HepG2 (cell line): ENCODE measurements around the gene R3HDM4. TPM values are rescaled to one million over a fixed set of nuclear protein-coding genes. Genes with fewer than 3 reads are reported as not detected.

Experiments used
- AGO2 ChIP-seq: fragments of 200-400 bp; formaldehyde crosslinking; optimal IDR thresholded peaks from 2 replicates; pipeline ENCODE3; 2017; ENCODE audit warnings: mild to moderate bottlenecking, low read depth, low read length, moderate library complexity
- JUN ChIP-seq: sonication (generic); formaldehyde crosslinking; IDR thresholded peaks from 2 replicates; pipeline ENCODE4 v1.4.0; 2020; ENCODE audit warnings: mild to moderate bottlenecking, missing genetic modification reagents
- SALL2 ChIP-seq: sonication (generic); formaldehyde crosslinking; IDR thresholded peaks from 2 replicates; pipeline ENCODE4 v1.8.1; 2023; ENCODE audit warnings: mild to moderate bottlenecking, missing genetic modification reagents, inconsistent platforms
- TRAFD1 ChIP-seq: sonication (generic); formaldehyde crosslinking; IDR thresholded peaks from 2 replicates; pipeline ENCODE4 v1.5.1; 2020; ENCODE audit warnings: missing genetic modification reagents, mild to moderate bottlenecking, borderline replicate concordance
- USF2 ChIP-seq, 2 experiments: sonication (generic) in 1 of 2; formaldehyde crosslinking in 1 of 2; IDR thresholded peaks; 2 replicates each; pipeline versions ENCODE4 v1.5.1 to v1.6.1; 2011 to 2020; ENCODE audit warnings: borderline replicate concordance in 1 of 2, low read depth in 1 of 2, low read length in 1 of 2, mild to moderate bottlenecking in 1 of 2, missing genetic modification reagents in 1 of 2, moderate library complexity in 1 of 2
- ZFP37 ChIP-seq: sonication (generic); formaldehyde crosslinking; IDR thresholded peaks from 2 replicates; pipeline ENCODE4 v1.4.0; 2020; ENCODE audit warnings: missing genetic modification reagents, borderline replicate concordance
- ZNF430 ChIP-seq: sonication (generic); formaldehyde crosslinking; IDR thresholded peaks from 2 replicates; pipeline ENCODE4 v1.9.0; 2021; ENCODE audit warnings: mild to moderate bottlenecking, missing genetic modification reagents
- ZNF788 ChIP-seq: sonication (generic); formaldehyde crosslinking; IDR thresholded peaks from 2 replicates; pipeline ENCODE4 v1.5.0; 2020; ENCODE audit warnings: mild to moderate bottlenecking, missing genetic modification reagents, borderline replicate concordance
- ZXDC ChIP-seq: sonication (generic); formaldehyde crosslinking; IDR thresholded peaks from 2 replicates; pipeline ENCODE4 v1.5.0; 2020; ENCODE audit warnings: mild to moderate bottlenecking, missing genetic modification reagents
- polyA plus RNA-seq, 8 experiments: library from polyadenylated mRNA; depleted of rRNA in 3 of 8; stranded (reverse) in 7 of 8; unstranded in 1 of 8; fragments of >200 nt; fragmentation: Illumina TruSeq in 4 of 8; extraction: Trizol in 4 of 8; gene quantifications; 2 replicates each; pipeline versions ENCODE4 v1.2.1 to v1.2.3, GENCODE V29; 2011 to 2016; ENCODE audit warnings: low read depth in 4 of 8, missing spikeins in 1 of 8, mixed read lengths in 1 of 8; ENCODE audit not compliant: insufficient read depth in 1 of 8
- total RNA-seq, 5 experiments: library from RNA; depleted of rRNA; stranded (reverse); fragments of >200 nt; fragmentation: Illumina TruSeq; extraction: Trizol; gene quantifications; 2 replicates each; pipeline ENCODE4 v1.2.3, GENCODE V29; 2016; ENCODE audit warnings: low read depth in 1 of 5
- TF ChIP-seq, protein P1 (sequence below): sonication (generic); formaldehyde crosslinking; IDR thresholded peaks from 2 replicates; pipeline ENCODE4 v1.5.0; 2020; ENCODE audit warnings: mild to moderate bottlenecking, missing genetic modification reagents, moderate library complexity
- TF ChIP-seq, protein P2 (sequence below): sonication (generic); formaldehyde crosslinking; IDR thresholded peaks from 2 replicates; pipeline ENCODE4 v1.5.0; 2020; ENCODE audit warnings: missing genetic modification reagents
- TF ChIP-seq, protein P3 (sequence below): IDR thresholded peaks from 2 replicates; pipeline ENCODE4 v1.6.1; 2016; ENCODE audit warnings: control low read depth
- TF ChIP-seq, protein P4 (sequence below): sonication (generic); formaldehyde crosslinking; conservative IDR thresholded peaks from 2 replicates; pipeline ENCODE4 v1.8.1; 2023; ENCODE audit warnings: missing genetic modification reagents

Gene R3HDM4
- total and polyA plus RNA-seq, 2 of the 13 experiments (the other 11 are each of a cell fraction or from before 2014, with no cell fraction given): 26.2 to 26.9 TPM

GRCh38 chr19:934197-934840, 21.3 kb upstream of the R3HDM4 start (continued):
- TF ChIP-seq USF2 (IDR thresholded peaks at IDR 0.05; ENCODE audit: low read depth, low read length) (no peak), USF2 (CRISPR knock-in tag; IDR thresholded peaks at IDR 0.05; ENCODE audit: borderline replicate concordance) (0 out of 2 replicates have a peak, but pooled peaks have one; percentile 1), AGO2 (peak; percentile 89), JUN (CRISPR knock-in tag) (no peak), ZNF788 (CRISPR knock-in tag) (no peak), ZNF430 (CRISPR knock-in tag) (peak; percentile 6; the same call in 1 of the 2 replicates), TRAFD1 (CRISPR knock-in tag) (no peak), SALL2 (CRISPR knock-in tag) (0 out of 2 replicates have a peak, but pooled peaks have one; percentile 3), ZXDC (CRISPR knock-in tag) (peak; percentile 14; the same call in 1 of the 2 replicates), ZFP37 (no peak)
- TF ChIP-seq, protein P1, sequence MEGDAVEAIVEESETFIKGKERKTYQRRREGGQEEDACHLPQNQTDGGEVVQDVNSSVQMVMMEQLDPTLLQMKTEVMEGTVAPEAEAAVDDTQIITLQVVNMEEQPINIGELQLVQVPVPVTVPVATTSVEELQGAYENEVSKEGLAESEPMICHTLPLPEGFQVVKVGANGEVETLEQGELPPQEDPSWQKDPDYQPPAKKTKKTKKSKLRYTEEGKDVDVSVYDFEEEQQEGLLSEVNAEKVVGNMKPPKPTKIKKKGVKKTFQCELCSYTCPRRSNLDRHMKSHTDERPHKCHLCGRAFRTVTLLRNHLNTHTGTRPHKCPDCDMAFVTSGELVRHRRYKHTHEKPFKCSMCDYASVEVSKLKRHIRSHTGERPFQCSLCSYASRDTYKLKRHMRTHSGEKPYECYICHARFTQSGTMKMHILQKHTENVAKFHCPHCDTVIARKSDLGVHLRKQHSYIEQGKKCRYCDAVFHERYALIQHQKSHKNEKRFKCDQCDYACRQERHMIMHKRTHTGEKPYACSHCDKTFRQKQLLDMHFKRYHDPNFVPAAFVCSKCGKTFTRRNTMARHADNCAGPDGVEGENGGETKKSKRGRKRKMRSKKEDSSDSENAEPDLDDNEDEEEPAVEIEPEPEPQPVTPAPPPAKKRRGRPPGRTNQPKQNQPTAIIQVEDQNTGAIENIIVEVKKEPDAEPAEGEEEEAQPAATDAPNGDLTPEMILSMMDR (CRISPR knock-in tag): no peak
- TF ChIP-seq, protein P2, sequence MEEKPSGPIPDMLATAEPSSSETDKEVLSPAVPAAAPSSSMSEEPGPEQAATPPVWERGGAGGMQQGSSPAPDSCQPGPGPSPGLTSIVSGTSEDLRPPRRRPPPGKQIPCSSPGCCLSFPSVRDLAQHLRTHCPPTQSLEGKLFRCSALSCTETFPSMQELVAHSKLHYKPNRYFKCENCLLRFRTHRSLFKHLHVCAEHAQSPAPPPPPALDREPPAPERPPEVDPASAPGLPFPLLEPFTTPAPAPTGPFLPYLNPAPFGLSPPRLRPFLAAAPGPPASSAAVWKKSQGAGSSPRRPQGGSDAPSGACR (CRISPR knock-in tag): no peak
- TF ChIP-seq, protein P3, sequence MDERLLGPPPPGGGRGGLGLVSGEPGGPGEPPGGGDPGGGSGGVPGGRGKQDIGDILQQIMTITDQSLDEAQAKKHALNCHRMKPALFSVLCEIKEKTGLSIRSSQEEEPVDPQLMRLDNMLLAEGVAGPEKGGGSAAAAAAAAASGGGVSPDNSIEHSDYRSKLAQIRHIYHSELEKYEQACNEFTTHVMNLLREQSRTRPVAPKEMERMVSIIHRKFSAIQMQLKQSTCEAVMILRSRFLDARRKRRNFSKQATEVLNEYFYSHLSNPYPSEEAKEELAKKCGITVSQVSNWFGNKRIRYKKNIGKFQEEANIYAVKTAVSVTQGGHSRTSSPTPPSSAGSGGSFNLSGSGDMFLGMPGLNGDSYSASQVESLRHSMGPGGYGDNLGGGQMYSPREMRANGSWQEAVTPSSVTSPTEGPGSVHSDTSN (CRISPR knock-in tag): no peak
- TF ChIP-seq, protein P4, sequence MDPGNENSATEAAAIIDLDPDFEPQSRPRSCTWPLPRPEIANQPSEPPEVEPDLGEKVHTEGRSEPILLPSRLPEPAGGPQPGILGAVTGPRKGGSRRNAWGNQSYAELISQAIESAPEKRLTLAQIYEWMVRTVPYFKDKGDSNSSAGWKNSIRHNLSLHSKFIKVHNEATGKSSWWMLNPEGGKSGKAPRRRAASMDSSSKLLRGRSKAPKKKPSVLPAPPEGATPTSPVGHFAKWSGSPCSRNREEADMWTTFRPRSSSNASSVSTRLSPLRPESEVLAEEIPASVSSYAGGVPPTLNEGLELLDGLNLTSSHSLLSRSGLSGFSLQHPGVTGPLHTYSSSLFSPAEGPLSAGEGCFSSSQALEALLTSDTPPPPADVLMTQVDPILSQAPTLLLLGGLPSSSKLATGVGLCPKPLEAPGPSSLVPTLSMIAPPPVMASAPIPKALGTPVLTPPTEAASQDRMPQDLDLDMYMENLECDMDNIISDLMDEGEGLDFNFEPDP (CRISPR knock-in tag): no peak
